Measurements from ENCODE around the gene SORCS1. TPM values are rescaled to one million over a fixed set of nuclear protein-coding genes. Genes with fewer than 3 reads are reported as not detected.

SORCS1 gene
- total RNA-seq, 1 experiment from 2014 or later, result 1.7 TPM

- H3K4me3 Mint-ChIP-seq, result no peak overlapping the region
- Histone ChIP-seq H4K91ac (ENCODE audit: insufficient read length, low read depth, low read length) (no peak overlapping the region), H2BK12ac (ENCODE audit: insufficient read length, low read depth, low read length) (no peak overlapping the region), H3K79me1 (ENCODE audit: insufficient read depth, low read depth, low read length, poor library complexity, severe bottlenecking) (no peaks in the 10 kb centered on the region), H4K8ac (replicated peaks; ENCODE audit: insufficient read length, low read depth, low read length) (no peak overlapping the region), H3K23ac (ENCODE audit: insufficient read length, low read depth, low read length) (no peak overlapping the region), H3K23me2 (ENCODE audit: insufficient read length, low read depth, low read length, poor library complexity, severe bottlenecking) (no peaks in the 10 kb centered on the region), H3T11ph (ENCODE audit: low read length) (no peak overlapping the region), H3K56ac (ENCODE audit: insufficient read length, low read depth, low read length) (no peak overlapping the region), H4K5ac (ENCODE audit: insufficient read length, low read depth, low read length) (no peak overlapping the region), H3K4me1 (ENCODE audit: insufficient read depth, low read length) (no peaks in the 10 kb centered on the region), H3K27ac (ENCODE audit: insufficient read length, low read depth, low read length) (no peak overlapping the region), H4K20me1 (ENCODE audit: control insufficient read depth, insufficient read depth, insufficient read length) (no peaks in the 10 kb centered on the region), H2BK120ac (ENCODE audit: low read depth, low read length, poor library complexity, severe bottlenecking) (no peak overlapping the region), H2BK15ac (ENCODE audit: low read depth, low read length) (no peak overlapping the region), H3K18ac (ENCODE audit: insufficient read length, low read depth, low read length) (no peak overlapping the region), H3K9ac (ENCODE audit: extremely low read depth, insufficient read length, low read length) (no peak overlapping the region), H3K4ac (ENCODE audit: low read depth, low read length) (no peak overlapping the region), H3K79me2 (ENCODE audit: insufficient read depth, low read length) (no peaks in the 10 kb centered on the region; the same call in 1 of the 2 replicates), H3K9me3 (ENCODE audit: control insufficient read depth, low read depth, low read length) (no peaks in the 10 kb centered on the region), H3K4me2 (ENCODE audit: insufficient read depth, insufficient read length, low read length) (no peak overlapping the region), H2AFZ (ENCODE audit: low read length) (no peak overlapping the region), H3K27me3 (ENCODE audit: insufficient read depth, low read length) (no peaks in the 10 kb centered on the region), H3K14ac (ENCODE audit: insufficient read depth, low read length) (no peak overlapping the region), H2AK5ac (ENCODE audit: insufficient read length, low read length) (no peak overlapping the region), H2BK5ac (ENCODE audit: insufficient read length, low read length) (no peak overlapping the region), H2BK20ac (ENCODE audit: low read depth, low read length, poor library complexity, severe bottlenecking) (no peak overlapping the region)
- no peak for DNase-seq
- no peaks in the 10 kb centered on the region for H3K27me3 Mint-ChIP-seq (ENCODE audit: low read depth)
- no peak for TF ChIP-seq CTCF (conservative IDR thresholded peaks at IDR 0.05)
- no peak overlapping the region for H3K27ac Mint-ChIP-seq
- 0 out of 5 replicates have a peak, but pooled peaks cover 0 to under 1% of the 10 kb centered on the region in 2 experiments for H3K9me3 Mint-ChIP-seq
- no peaks in the 10 kb centered on the region; a peak in 1 of 7 replicates for H3K36me3 Mint-ChIP-seq (ENCODE audit: insufficient read depth in 1 of 3, low read depth in 3 of 3)
- H3K4me1 Mint-ChIP-seq, result no peaks in the 10 kb centered on the region
Observed at GRCh38 chr10:106682175-106682574, 482.3 kb downstream of the SORCS1 start.

All from H9 (cell line).